Mesodermal cell (in vitro differentiated cells): ENCODE results near the gene LARP4.
A peak's percentile ranks its signal among the peaks of the same experiment; 100 is the strongest.
"Not testable (repeated sequence)": the region's sequence is repeated elsewhere in the genome, so short reads cannot be mapped to it uniquely, and the experiment has no call there.

Experiments
- H3K27ac ChIP-seq: 2 replicates; pipeline ENCODE4 v1.7.0; 2013; ENCODE audit warnings: mild to moderate bottlenecking, low read depth, low read length, moderate library complexity; ENCODE audit not compliant: severe bottlenecking
- H3K36me3 ChIP-seq: 2 replicates; pipeline ENCODE4 v1.7.1; 2013; ENCODE audit warnings: mild to moderate bottlenecking, low read length, moderate library complexity; ENCODE audit not compliant: control insufficient read depth, insufficient read depth
- H3K4me1 ChIP-seq: one replicate; pipeline ENCODE4 v1.7.1; 2013; ENCODE audit warnings: mild to moderate bottlenecking, low read length; ENCODE audit not compliant: insufficient read depth, control insufficient read depth, poor library complexity, severe bottlenecking
- H3K4me3 ChIP-seq: 2 replicates; pipeline ENCODE4 v1.7.0; 2013; ENCODE audit warnings: low read length, control low read depth, mild to moderate bottlenecking; ENCODE audit not compliant: insufficient read depth, poor library complexity, severe bottlenecking; ENCODE audit errors: extremely low read depth
- H3K9me3 ChIP-seq: 2 replicates; pipeline ENCODE4 v1.7.1; 2013; ENCODE audit warnings: mild to moderate bottlenecking, low read length, moderate library complexity; ENCODE audit not compliant: control insufficient read depth
- WGBS, 2 experiments: methylation state at CpG; one replicate each; pipeline ENCODE4 v1.1.5; 2013; ENCODE audit warnings: missing lambda C conversion rate in 2 of 2; ENCODE audit not compliant: insufficient coverage in 2 of 2; 5-methylcytosine and 5-hydroxymethylcytosine counted together

Gene LARP4

GRCh38 chr12:50514526-50515276 lies 114.0 kb downstream of the LARP4 start:
- Histone ChIP-seq H3K36me3 (peaks cover 4% of the 10 kb centered on the region), H3K4me1 (peaks cover 10% of the 10 kb centered on the region), H3K27ac (no peak overlapping the region), H3K4me3 (no peak overlapping the region), H3K9me3 (no peaks in the 10 kb centered on the region)
- 95 to 100% methylated on average over 4 of the region's 4 CpGs for WGBS, 2 experiments

GRCh38 chr12:50515587-50515986 lies 114.9 kb downstream of the LARP4 start:
- no peak overlapping the region for H3K27ac ChIP-seq
- no peaks in the 10 kb centered on the region for H3K9me3 ChIP-seq
- peaks cover 10% of the 10 kb centered on the region for H3K4me1 ChIP-seq
- WGBS, 2 experiments: 82 to 89% methylated on average over 2 of the region's 2 CpGs
- H3K36me3 ChIP-seq: peaks cover 4% of the 10 kb centered on the region
- H3K4me3 ChIP-seq: no peak overlapping the region

- Histone ChIP-seq H3K9me3 (no peaks in the 10 kb centered on the region), H3K27ac (peak overlapping the region; percentile 84), H3K36me3 (peaks cover 10% of the 10 kb centered on the region), H3K4me3 (no peak overlapping the region), H3K4me1 (peaks cover 10% of the 10 kb centered on the region)
- WGBS, 2 experiments: 80 to 90% methylated on average over 1 to 2 of the region's 3 CpGs
Observed at GRCh38 chr12:50517421-50518048, 116.8 kb downstream of the LARP4 start.

GRCh38 chr12:50518090-50518489 lies 117.4 kb downstream of the LARP4 start:
- H3K4me3 ChIP-seq: no peak overlapping the region
- peaks cover 12% of the 10 kb centered on the region for H3K36me3 ChIP-seq
- H3K4me1 ChIP-seq: peaks cover 10% of the 10 kb centered on the region
- 94% methylated on average over 9 to 10 of the region's 11 CpGs for WGBS, 2 experiments
- H3K27ac ChIP-seq: peak overlapping the region; percentile 84
- H3K9me3 ChIP-seq: no peaks in the 10 kb centered on the region

- H3K4me3 ChIP-seq: no peak overlapping the region
- H3K27ac ChIP-seq: no peak overlapping the region
Observed at GRCh38 chr12:50519353-50519752, 118.7 kb downstream of the LARP4 start.

GRCh38 chr12:50520416-50521207 lies 119.9 kb downstream of the LARP4 start:
- no peak overlapping the region for H3K27ac ChIP-seq
- peaks cover 20% of the 10 kb centered on the region for H3K36me3 ChIP-seq
- peaks cover 10% of the 10 kb centered on the region for H3K4me1 ChIP-seq
- no peaks in the 10 kb centered on the region for H3K9me3 ChIP-seq
- H3K4me3 ChIP-seq: no peak overlapping the region
- 84 to 96% methylated on average over 5 to 7 of the region's 8 CpGs for WGBS, 2 experiments

More at GRCh38 chr12:50519353-50519752, 118.7 kb downstream of the LARP4 start:
- Histone ChIP-seq H3K9me3 (no peaks in the 10 kb centered on the region), H3K4me1 (peaks cover 10% of the 10 kb centered on the region), H3K36me3 (peaks cover 18% of the 10 kb centered on the region)
- WGBS, 2 experiments: no CpG with 5 or more reads among the region's 1 CpG

- 100% methylated on average over 2 to 3 of the region's 4 CpGs for WGBS, 2 experiments
- H3K9me3 ChIP-seq, H3K27ac ChIP-seq, H3K4me3 ChIP-seq: not testable (repeated sequence)
- H3K36me3 ChIP-seq: peaks cover 20% of the 10 kb centered on the region
- H3K4me1 ChIP-seq: peaks cover 13% of the 10 kb centered on the region
Observed at GRCh38 chr12:50521781-50522180, 121.1 kb downstream of the LARP4 start.

GRCh38 chr12:50523772-50524171 lies 123.1 kb downstream of the LARP4 start:
- Histone ChIP-seq H3K4me3 (no peak overlapping the region), H3K4me1 (peaks cover 3% of the 10 kb centered on the region), H3K9me3 (no peaks in the 10 kb centered on the region), H3K36me3 (peaks cover 20% of the 10 kb centered on the region), H3K27ac (no peak overlapping the region)
- 91 to 100% methylated on average over 1 of the region's 1 CpG for WGBS, 2 experiments

GRCh38 chr12:50524621-50525020 lies 123.9 kb downstream of the LARP4 start:
- WGBS, 2 experiments: 89 to 100% methylated on average over 1 of the region's 2 CpGs
- no peak overlapping the region for H3K27ac ChIP-seq
- H3K4me1 ChIP-seq: peaks cover 9% of the 10 kb centered on the region
- no peaks in the 10 kb centered on the region for H3K9me3 ChIP-seq
- peaks cover 20% of the 10 kb centered on the region for H3K36me3 ChIP-seq
- no peak overlapping the region for H3K4me3 ChIP-seq

- Histone ChIP-seq H3K4me3 (no peak overlapping the region), H3K36me3 (peaks cover 20% of the 10 kb centered on the region), H3K4me1 (peaks cover 9% of the 10 kb centered on the region), H3K9me3 (no peaks in the 10 kb centered on the region), H3K27ac (no peak overlapping the region)
- 100% methylated on average over 1 of the region's 2 CpGs for WGBS, 2 experiments
Observed at GRCh38 chr12:50525422-50525821, 124.7 kb downstream of the LARP4 start.
